ENCODE measurements around the gene ITGAL. TPM values are rescaled to one million over a fixed set of nuclear protein-coding genes. Genes with fewer than 3 reads are reported as not detected.
"Not testable (repeated sequence)": the region's sequence is repeated elsewhere in the genome, so short reads cannot be mapped to it uniquely, and the experiment has no call there.

The ITGAL gene
- total and polyA plus RNA-seq, 7 donors, result 0.60 to 20.7 (median 2.8) TPM

DNA sequence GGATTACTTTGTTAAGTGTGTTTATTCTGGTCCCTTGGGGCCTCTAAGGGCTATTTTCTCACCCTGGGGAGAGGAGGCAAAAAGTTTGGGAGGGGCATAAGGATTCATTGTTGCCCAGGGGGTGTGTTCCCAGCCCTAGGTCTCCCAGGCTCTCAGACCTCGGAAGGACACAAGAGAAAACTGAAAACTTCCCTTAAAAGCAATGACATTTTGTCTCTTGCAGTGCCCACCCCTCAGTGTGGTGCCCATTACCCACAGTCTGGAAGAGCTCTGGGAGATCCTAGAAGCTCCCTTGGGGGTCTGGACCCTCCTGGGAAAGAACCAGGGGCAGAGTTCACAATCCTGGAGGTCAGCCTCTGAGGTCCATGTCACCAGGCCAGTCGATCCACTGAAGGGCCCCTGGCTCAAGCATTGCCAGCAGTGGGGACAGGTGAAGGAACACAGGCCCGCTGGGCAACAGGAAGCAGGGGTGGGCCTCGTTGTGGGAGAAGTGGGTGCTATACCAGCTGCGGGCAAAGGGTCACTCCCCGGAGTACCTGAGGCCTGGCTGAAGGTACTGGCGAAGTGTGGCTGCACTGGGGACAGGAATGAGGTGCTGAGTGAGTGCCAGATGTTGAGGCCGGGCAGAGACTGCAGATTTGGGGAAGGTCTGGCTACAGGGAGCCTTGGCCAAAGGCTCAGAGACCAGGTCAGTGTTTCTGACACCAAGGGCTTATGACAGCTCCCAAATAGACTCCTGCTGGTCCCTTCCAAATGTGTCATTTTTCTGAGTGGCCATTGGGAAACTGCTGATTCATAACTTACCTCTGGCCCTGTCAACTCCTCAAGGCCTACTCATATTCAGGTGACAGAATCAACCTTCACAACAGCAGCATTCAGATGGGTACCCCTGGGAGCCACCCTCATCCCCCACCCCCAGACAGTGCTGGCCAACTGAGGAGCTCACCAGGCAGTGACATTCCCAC, 66.7 kb downstream of the ITGAL start:
- no peak for DNase-seq
- Histone ChIP-seq H3K36me3 (no peaks in the 10 kb centered on the region), H3K4me1 (peaks cover 0 to 13% (median 11%) of the 10 kb centered on the region in 4 donors), H3K27ac (no peak overlapping the region), H3K9me3 (no peaks in the 10 kb centered on the region), H3K27me3 (no peaks in the 10 kb centered on the region), H3K4me3 (no peak overlapping the region)
- TF ChIP-seq, protein P1, sequence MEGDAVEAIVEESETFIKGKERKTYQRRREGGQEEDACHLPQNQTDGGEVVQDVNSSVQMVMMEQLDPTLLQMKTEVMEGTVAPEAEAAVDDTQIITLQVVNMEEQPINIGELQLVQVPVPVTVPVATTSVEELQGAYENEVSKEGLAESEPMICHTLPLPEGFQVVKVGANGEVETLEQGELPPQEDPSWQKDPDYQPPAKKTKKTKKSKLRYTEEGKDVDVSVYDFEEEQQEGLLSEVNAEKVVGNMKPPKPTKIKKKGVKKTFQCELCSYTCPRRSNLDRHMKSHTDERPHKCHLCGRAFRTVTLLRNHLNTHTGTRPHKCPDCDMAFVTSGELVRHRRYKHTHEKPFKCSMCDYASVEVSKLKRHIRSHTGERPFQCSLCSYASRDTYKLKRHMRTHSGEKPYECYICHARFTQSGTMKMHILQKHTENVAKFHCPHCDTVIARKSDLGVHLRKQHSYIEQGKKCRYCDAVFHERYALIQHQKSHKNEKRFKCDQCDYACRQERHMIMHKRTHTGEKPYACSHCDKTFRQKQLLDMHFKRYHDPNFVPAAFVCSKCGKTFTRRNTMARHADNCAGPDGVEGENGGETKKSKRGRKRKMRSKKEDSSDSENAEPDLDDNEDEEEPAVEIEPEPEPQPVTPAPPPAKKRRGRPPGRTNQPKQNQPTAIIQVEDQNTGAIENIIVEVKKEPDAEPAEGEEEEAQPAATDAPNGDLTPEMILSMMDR (IDR thresholded peaks at IDR 0.05), result no peak
- TF ChIP-seq EP300 (IDR thresholded peaks at IDR 0.05), result no peak
- no peak for TF ChIP-seq POLR2A (IDR thresholded peaks at IDR 0.05)
- TF ChIP-seq POLR2AphosphoS5 (IDR thresholded peaks at IDR 0.05), result no peak
- intact Hi-C loops (cut with DNase I), result loop anchor here (5.0 kb wide), 1 partner anchor 93 kb away; no protein-coding TSS in a partner anchor
- WGBS, 2 donors, result 67 to 83% methylated on average over 8 of the region's 8 CpGs

DNA sequence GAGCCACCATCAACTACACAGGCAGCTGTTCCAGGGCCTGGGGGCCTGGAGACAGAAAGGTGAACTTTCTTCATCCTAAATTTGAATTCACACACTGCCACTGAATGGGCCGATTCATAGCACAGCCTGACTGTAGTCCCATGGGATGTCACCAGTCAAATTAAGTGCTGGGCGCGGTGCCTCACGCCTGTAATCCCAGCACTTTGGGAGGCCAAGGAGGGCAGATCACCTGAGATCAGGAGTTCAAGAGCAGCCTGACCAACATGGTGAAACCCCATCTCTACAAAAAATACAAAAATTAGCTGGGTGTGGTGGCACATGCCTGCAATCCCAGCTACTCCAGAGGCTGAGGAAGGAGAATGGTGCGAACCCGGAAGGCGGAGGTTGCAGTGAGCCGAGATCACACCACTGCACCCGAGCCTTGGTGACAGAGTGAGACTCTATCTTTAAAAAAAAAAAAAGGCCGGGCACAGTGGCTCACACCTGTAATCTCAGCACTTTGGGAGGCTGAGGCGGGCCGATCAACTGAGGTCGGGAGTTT, 67.5 kb downstream of the ITGAL start:
- not testable (repeated sequence) for DNase-seq, H3K27me3 ChIP-seq, H3K36me3 ChIP-seq, H3K27ac ChIP-seq, H3K9me3 ChIP-seq, H3K4me3 ChIP-seq
- intact Hi-C loops (cut with DNase I), result loop anchor here (5.0 kb wide), 1 partner anchor 92 kb away; no protein-coding TSS in a partner anchor
- WGBS, 2 donors, result 79 to 92% methylated on average over 13 of the region's 13 CpGs
- H3K4me1 ChIP-seq, result peaks cover 0 to 12% (median 10%) of the 10 kb centered on the region in 4 donors

DNA sequence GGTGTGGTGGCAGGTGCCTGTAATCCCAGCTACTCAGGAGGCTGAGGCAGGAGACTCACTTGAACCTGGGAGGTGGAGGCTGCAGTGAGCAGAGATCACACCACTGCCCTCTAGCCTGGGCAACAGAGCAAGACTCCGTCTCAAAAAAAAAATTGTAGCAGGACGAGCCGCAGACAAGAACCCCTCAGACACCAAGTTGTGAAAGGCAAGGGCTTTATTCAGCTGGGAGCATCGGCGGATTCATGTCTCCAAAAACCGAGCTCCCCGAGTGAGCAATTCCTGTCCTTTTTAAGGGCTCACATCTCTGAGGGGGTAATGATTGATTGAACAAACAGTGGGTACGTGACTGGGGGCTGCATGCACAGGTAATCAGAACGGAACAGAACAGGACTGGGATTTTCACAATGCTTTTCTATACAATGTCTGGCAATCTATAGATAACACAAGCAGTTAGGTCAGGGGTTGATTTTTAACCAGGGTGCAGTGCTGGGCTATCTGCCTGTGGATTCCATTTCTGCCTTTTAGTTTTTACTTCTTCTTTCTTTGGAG, 68.4 kb downstream of the ITGAL start:
- H3K4me3 ChIP-seq; H3K4me1 ChIP-seq; H3K36me3 ChIP-seq; intact Hi-C loops (cut with DNase I); H3K27ac ChIP-seq; DNase-seq; H3K9me3 ChIP-seq; H3K27me3 ChIP-seq: not testable (repeated sequence)
- WGBS, 2 donors, result 18 to 65% methylated on average over 9 of the region's 9 CpGs

DNA sequence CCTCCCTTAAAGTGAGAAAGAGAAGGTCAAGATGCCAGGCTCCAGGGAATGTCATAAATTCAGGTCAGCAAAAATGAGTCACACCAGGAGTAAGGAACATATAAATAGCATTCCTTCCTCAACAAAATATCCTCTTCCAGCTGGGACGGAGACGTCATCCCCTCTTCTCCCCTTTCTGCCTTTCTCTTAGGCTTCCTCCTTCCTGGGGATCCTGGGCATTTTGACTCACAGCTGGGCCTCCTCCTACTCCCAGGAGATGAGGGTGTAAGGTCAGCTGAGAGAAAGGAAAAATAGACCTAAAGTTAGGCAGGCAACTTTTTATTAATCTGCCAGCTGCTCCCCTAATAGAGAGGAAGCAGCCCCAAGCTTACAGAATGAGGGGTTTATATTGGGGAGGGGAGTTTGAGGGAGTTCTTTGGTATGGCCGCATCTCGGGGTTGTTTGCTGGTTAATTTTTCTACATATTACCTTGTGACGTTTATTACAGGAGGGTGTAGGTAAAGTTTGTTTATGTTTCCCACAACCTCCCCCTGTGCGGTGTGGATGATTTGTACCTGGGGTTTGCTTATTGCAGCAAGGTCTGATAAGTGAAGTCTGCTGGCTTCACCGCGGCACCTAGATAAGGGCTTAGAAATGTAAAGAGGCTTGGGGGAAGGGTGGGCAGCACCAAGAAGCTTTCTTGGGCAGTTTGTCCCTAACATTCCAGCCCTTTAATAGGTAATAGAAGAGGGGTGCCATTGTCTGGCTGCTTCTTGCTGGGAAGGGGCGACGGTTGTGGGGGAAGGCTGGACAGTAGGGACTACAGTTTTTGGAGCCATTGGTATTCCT, 69.2 kb downstream of the ITGAL start:
- DNase-seq, result no peak
- Histone ChIP-seq H3K4me3 (no peak overlapping the region), H3K27ac (peak overlapping the region in 1 of 4 donors; percentile 18), H3K9me3 (no peaks in the 10 kb centered on the region), H3K4me1 (no peaks in the 10 kb centered on the region), H3K27me3 (no peaks in the 10 kb centered on the region), H3K36me3 (no peaks in the 10 kb centered on the region)
- WGBS, 2 donors, result 18 to 60% methylated on average over 10 of the region's 10 CpGs
- no peak for TF ChIP-seq EP300 (IDR thresholded peaks at IDR 0.05)
- TF ChIP-seq POLR2A (IDR thresholded peaks at IDR 0.05), result no peak
- TF ChIP-seq, protein P1 (IDR thresholded peaks at IDR 0.05), result no peak
- no peak for TF ChIP-seq POLR2AphosphoS5 (IDR thresholded peaks at IDR 0.05)
- intact Hi-C loops (cut with DNase I), result no loop called here

DNA sequence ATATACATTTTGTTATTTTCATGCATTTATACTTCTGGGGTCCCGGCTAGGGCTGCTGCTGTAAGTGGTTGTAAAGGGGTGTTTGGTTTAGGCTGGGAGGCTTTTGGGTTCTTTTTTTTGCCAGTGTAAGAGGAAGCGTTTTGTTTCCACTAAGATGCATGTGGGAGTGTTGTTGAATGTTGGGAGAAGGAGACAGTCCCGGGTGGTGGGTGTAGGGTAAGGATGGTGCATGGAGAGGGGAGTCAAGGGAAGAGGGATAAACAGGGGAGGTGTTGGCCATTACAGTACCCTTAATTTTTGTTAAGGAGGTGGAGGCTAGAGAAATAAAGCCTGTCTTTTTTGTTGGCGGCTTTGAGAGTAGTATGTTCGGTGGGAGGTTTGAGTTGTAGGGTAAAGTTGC, 70.5 kb downstream of the ITGAL start:
- Histone ChIP-seq H3K27me3 (no peaks in the 10 kb centered on the region), H3K4me1 (no peaks in the 10 kb centered on the region), H3K4me3 (no peak overlapping the region), H3K9me3 (no peaks in the 10 kb centered on the region), H3K36me3 (no peaks in the 10 kb centered on the region), H3K27ac (no peak overlapping the region)
- WGBS, 2 donors, result 82 to 83% methylated on average over 5 of the region's 5 CpGs
- intact Hi-C loops (cut with DNase I), result no loop called here
- TF ChIP-seq POLR2AphosphoS5 (IDR thresholded peaks at IDR 0.05), result no peak
- TF ChIP-seq EP300 (IDR thresholded peaks at IDR 0.05), result no peak
- TF ChIP-seq, protein P1 (IDR thresholded peaks at IDR 0.05), result no peak
- no peak for TF ChIP-seq POLR2A (IDR thresholded peaks at IDR 0.05)
- DNase-seq, result no peak

All from sigmoid colon (tissue), 7 donors.